H1 (cell line): Measurements from ENCODE around the gene CHST3. TPM values are rescaled to one million over a fixed set of nuclear protein-coding genes. Genes with fewer than 3 reads are reported as not detected.

ENCODE experiments used
- CTCF ChIA-PET: fragments of 300-600 bp; sonication (Branson Sonifier 250); formaldehyde crosslinking; loops from one replicate; lab custom pipeline; 2021; ENCODE audit not compliant: partially characterized antibody; lab: Charles Lee
- POLR2A ChIA-PET: fragments of 300-600 bp; sonication (Branson Sonifier 250); formaldehyde crosslinking; loops from one replicate; lab custom pipeline; 2021; ENCODE audit warnings: inconsistent platforms; ENCODE audit not compliant: partially characterized antibody; lab: Charles Lee
- DNase-seq, 2 experiments: peaks; one replicate each; pipeline versions ENCODE4 v3.0.0 to v3.0.0-alpha.2; 2010 to 2022; ENCODE audit warnings: low spot score in 2 of 2, low read depth in 1 of 2, mixed read lengths in 1 of 2
- FAIRE-seq: peaks from 2 replicates; lab custom pipeline; 2011; peaks lifted over from hg19 to GRCh38; lab: Jason Lieb, UNC
- H2AFZ ChIP-seq: 2 replicates; pipeline ENCODE4 v1.8.1; 2012; ENCODE audit warnings: low read length, inconsistent platforms
- H2AK5ac ChIP-seq: 2 replicates; pipeline ENCODE4 v1.6.1; 2013; ENCODE audit warnings: low read depth, low read length
- H2BK120ac ChIP-seq: replicated peaks from 2 replicates; pipeline ENCODE3; 2013; ENCODE audit warnings: low read depth, low read length, inconsistent platforms
- H2BK12ac ChIP-seq: 2 replicates; pipeline ENCODE4 v1.6.1; 2013; ENCODE audit warnings: low read depth, low read length
- H2BK15ac ChIP-seq: 2 replicates; pipeline ENCODE4 v1.6.1; 2013; ENCODE audit warnings: low read length
- H2BK20ac ChIP-seq: 2 replicates; pipeline ENCODE4 v1.6.1; 2013; ENCODE audit warnings: low read length
- H2BK5ac ChIP-seq: 2 replicates; pipeline ENCODE4 v1.6.1; 2013; ENCODE audit warnings: low read depth, low read length
- H3K14ac ChIP-seq: 2 replicates; pipeline ENCODE4 v1.6.1; 2013; ENCODE audit warnings: inconsistent platforms; ENCODE audit not compliant: insufficient read length
- H3K18ac ChIP-seq: 2 replicates; pipeline ENCODE4 v1.6.1; 2013; ENCODE audit warnings: low read length; ENCODE audit errors: extremely low read depth
- H3K23ac ChIP-seq: 2 replicates; pipeline ENCODE4 v1.6.1; 2013; ENCODE audit warnings: inconsistent platforms; ENCODE audit not compliant: insufficient read length
- H3K23me2 ChIP-seq: 2 replicates; pipeline ENCODE4 v1.6.1; 2013; ENCODE audit warnings: low read depth, low read length
- H3K27ac ChIP-seq: 2 replicates; pipeline ENCODE4 v1.6.1; 2011; ENCODE audit warnings: low read depth, low read length, inconsistent platforms
- H3K27me3 ChIP-seq, 4 experiments: replicated peaks in 1 of 4; 1 replicate in 1 of 4; 2 replicates in 3 of 4; pipeline versions ENCODE4 v1.6.1 to v1.8.1; 2011 to 2013; ENCODE audit warnings: low read length in 3 of 4, mild to moderate bottlenecking in 3 of 4, inconsistent platforms in 2 of 4, mixed read lengths in 2 of 4, moderate library complexity in 1 of 4; ENCODE audit not compliant: control insufficient read depth in 3 of 4, insufficient read depth in 3 of 4; ENCODE audit errors: extremely low read depth in 1 of 4
- H3K36me3 ChIP-seq, 4 experiments: 2 replicates each; pipeline versions ENCODE4 v1.6.1 to v1.8.1; 2011 to 2013; ENCODE audit warnings: mild to moderate bottlenecking in 4 of 4, low read length in 3 of 4, moderate library complexity in 2 of 4, control low read depth in 1 of 4, inconsistent platforms in 1 of 4; ENCODE audit not compliant: insufficient read depth in 4 of 4, control insufficient read depth in 2 of 4
- H3K4ac ChIP-seq: replicated peaks from 2 replicates; pipeline ENCODE3; 2013; ENCODE audit warnings: low read length, low read depth, mixed read lengths, inconsistent platforms; ENCODE audit not compliant: insufficient read length
- H3K4me1 ChIP-seq, 4 experiments: replicated peaks in 1 of 4; 1 replicate in 1 of 4; 2 replicates in 3 of 4; pipeline versions ENCODE4 v1.6.1 to v1.8.1; 2011 to 2013; ENCODE audit warnings: low read length in 3 of 4, inconsistent platforms in 2 of 4, mixed read lengths in 1 of 4; ENCODE audit not compliant: insufficient read depth in 4 of 4, control insufficient read depth in 3 of 4
- H3K4me2 ChIP-seq, 2 experiments: 2 replicates each; pipeline versions ENCODE4 v1.6.1 to v1.8.1; 2011 to 2013; ENCODE audit warnings: low read depth in 2 of 2, low read length in 2 of 2, control low read depth in 1 of 2, inconsistent platforms in 1 of 2, mild to moderate bottlenecking in 1 of 2; ENCODE audit not compliant: insufficient read depth in 1 of 2
- H3K4me3 ChIP-seq, 4 experiments: fragments of 200-600, 300-600 bp in 1 of 4; sonication (generic), shearing (Covaris generic), sonication (Bioruptor Twin) in 1 of 4; 2 replicates each; pipeline versions ENCODE4 v1.5.1 to v1.8.1; 2011 to 2016; ENCODE audit warnings: low read length in 4 of 4, low read depth in 3 of 4, control low read depth in 2 of 4, inconsistent platforms in 2 of 4, mild to moderate bottlenecking in 2 of 4, mixed read lengths in 1 of 4, moderate library complexity in 1 of 4; ENCODE audit not compliant: insufficient read depth in 2 of 4; ENCODE audit errors: extremely low read depth in 1 of 4
- H3K56ac ChIP-seq: replicated peaks from 2 replicates; pipeline ENCODE3; 2013; ENCODE audit warnings: low read depth, mild to moderate bottlenecking, mixed read lengths, low read length, inconsistent platforms; ENCODE audit not compliant: insufficient read length
- H3K79me1 ChIP-seq: 2 replicates; pipeline ENCODE4 v1.6.1; 2013; ENCODE audit warnings: low read depth, low read length, control low read depth
- H3K79me2 ChIP-seq, 2 experiments: 2 replicates each; pipeline versions ENCODE4 v1.6.1 to v1.8.1; 2012 to 2013; ENCODE audit warnings: low read length in 2 of 2, mild to moderate bottlenecking in 2 of 2, inconsistent platforms in 1 of 2; ENCODE audit not compliant: insufficient read depth in 2 of 2, control insufficient read depth in 1 of 2
- H3K9ac ChIP-seq, 4 experiments: replicated peaks in 1 of 4; 1 replicate in 1 of 4; 2 replicates in 3 of 4; pipeline versions ENCODE4 v1.6.1 to v1.8.1; 2011 to 2013; ENCODE audit warnings: low read depth in 3 of 4, low read length in 3 of 4, control low read depth in 2 of 4, mild to moderate bottlenecking in 2 of 4, moderate library complexity in 2 of 4, inconsistent platforms in 1 of 4; ENCODE audit errors: extremely low read depth in 1 of 4
- H3K9me3 ChIP-seq, 2 experiments: 2 replicates each; pipeline versions ENCODE4 v1.6.1 to v1.8.1; 2012 to 2013; ENCODE audit warnings: mild to moderate bottlenecking in 2 of 2, moderate library complexity in 2 of 2, control low read depth in 1 of 2, inconsistent platforms in 1 of 2, low read depth in 1 of 2, low read length in 1 of 2, mixed read lengths in 1 of 2; ENCODE audit not compliant: insufficient read depth in 2 of 2
- H4K20me1 ChIP-seq, 2 experiments: replicated peaks in 1 of 2; 2 replicates each; pipeline versions ENCODE3 to v1.8.1; 2011 to 2013; ENCODE audit warnings: inconsistent platforms in 2 of 2, low read length in 2 of 2, mild to moderate bottlenecking in 1 of 2; ENCODE audit not compliant: insufficient read depth in 2 of 2, control insufficient read depth in 1 of 2
- H4K5ac ChIP-seq: 2 replicates; pipeline ENCODE4 v1.6.1; 2013; ENCODE audit warnings: low read length, low read depth, mixed read lengths, inconsistent platforms; ENCODE audit not compliant: insufficient read length
- H4K8ac ChIP-seq: 2 replicates; pipeline ENCODE4 v1.8.0; 2013; ENCODE audit warnings: mild to moderate bottlenecking, moderate library complexity, low read length, inconsistent platforms; ENCODE audit not compliant: insufficient read depth; ENCODE audit errors: extremely low read depth
- H4K91ac ChIP-seq: replicated peaks from 2 replicates; pipeline ENCODE3; 2013; ENCODE audit warnings: low read length, mixed read lengths, inconsistent platforms; ENCODE audit not compliant: insufficient read length
- CHD1 ChIP-seq: IDR thresholded peaks from 2 replicates; pipeline ENCODE4 v1.6.1; 2012; ENCODE audit warnings: low read depth, low read length, improper control_type of control experiment
- JUN ChIP-seq: IDR thresholded peaks from 2 replicates; pipeline ENCODE4 v1.6.1; 2011; ENCODE audit warnings: low read depth, mild to moderate bottlenecking, improper control_type of control experiment, low read length
- KDM5A ChIP-seq: fragments of 200-600 bp; IDR thresholded peaks from 2 replicates; pipeline ENCODE4 v1.7.1; 2012; ENCODE audit warnings: mild to moderate bottlenecking, low read length, inconsistent platforms, mixed read lengths
- RNF2 ChIP-seq: fragments of 200-900, 300-1000 bp; sonication (generic); IDR thresholded peaks from 2 replicates; pipeline ENCODE4 v1.7.1; 2016; ENCODE audit warnings: borderline replicate concordance, low read depth, mild to moderate bottlenecking, antibody characterized with exemption, low read length; ENCODE audit not compliant: poor library complexity, severe bottlenecking; ENCODE audit errors: missing control alignments
- SIRT6 ChIP-seq: IDR thresholded peaks from one replicate; pipeline ENCODE4 v1.7.1; 2012; ENCODE audit warnings: low read length, inconsistent platforms
- SRF ChIP-seq: IDR thresholded peaks from 2 replicates; pipeline ENCODE4 v1.6.1; 2011; ENCODE audit warnings: mild to moderate bottlenecking, low read depth, low read length, moderate library complexity
- TAF1 ChIP-seq: IDR thresholded peaks from 2 replicates; pipeline ENCODE4 v1.6.1; 2011; ENCODE audit warnings: mild to moderate bottlenecking, low read depth, low read length
- TBP ChIP-seq: IDR thresholded peaks from 2 replicates; pipeline ENCODE4 v1.6.1; 2011; ENCODE audit warnings: low read depth, low read length, improper control_type of control experiment
- WGBS, 2 experiments: shearing (Covaris generic) in 1 of 2; methylation state at CpG; one replicate each; pipeline versions ENCODE4 v1.1.6 to v1.1.7; 2013 to 2015; ENCODE audit warnings: low lambda C conversion rate in 2 of 2, mixed read lengths in 2 of 2, inconsistent platforms in 1 of 2, low coverage in 1 of 2, missing lambda C conversion rate in 1 of 2; ENCODE audit not compliant: insufficient replicate concordance in 2 of 2, insufficient coverage in 1 of 2, insufficient read length in 1 of 2; ENCODE audit errors: extremely low coverage in 1 of 2, missing lambda C conversion rate in 1 of 2; 5-methylcytosine and 5-hydroxymethylcytosine counted together
- polyA plus RNA-seq, 7 experiments: library from polyadenylated mRNA; depleted of rRNA in 3 of 7; stranded (reverse) in 5 of 7; unstranded in 2 of 7; fragments of >200 nt in 5 of 7; fragments of 200-250 nt in 2 of 7; gene quantifications; 1 replicate in 5 of 7; 2 replicates in 1 of 7; 4 replicates in 1 of 7; pipeline versions ENCODE4 v1.2.1 to v1.2.3, GENCODE V29; 2011 to 2013; ENCODE audit warnings: missing spikeins in 2 of 7, mixed read lengths in 2 of 7
- total RNA-seq: library from RNA; stranded (reverse); fragmentation: NEBNext Ultra II Directional; extraction: Animal tissue kit (Norgen Biotek cat#: 25700); gene quantifications from 2 replicates; pipeline ENCODE4 v1.2.1, GENCODE V29; 2021
- TF ChIP-seq, protein P1 (sequence below): IDR thresholded peaks from 2 replicates; pipeline ENCODE4 v1.6.1; 2012; ENCODE audit warnings: low read length, inconsistent platforms
- TF ChIP-seq, protein P2 (sequence below): IDR thresholded peaks from 2 replicates; pipeline ENCODE4 v1.6.1; 2012; ENCODE audit warnings: inconsistent platforms

Gene CHST3
- total and polyA plus RNA-seq, 2 of the 8 experiments (the other 6 are each of a cell fraction or from before 2014, with no cell fraction given) = 2.0 to 5.8 TPM

DNA sequence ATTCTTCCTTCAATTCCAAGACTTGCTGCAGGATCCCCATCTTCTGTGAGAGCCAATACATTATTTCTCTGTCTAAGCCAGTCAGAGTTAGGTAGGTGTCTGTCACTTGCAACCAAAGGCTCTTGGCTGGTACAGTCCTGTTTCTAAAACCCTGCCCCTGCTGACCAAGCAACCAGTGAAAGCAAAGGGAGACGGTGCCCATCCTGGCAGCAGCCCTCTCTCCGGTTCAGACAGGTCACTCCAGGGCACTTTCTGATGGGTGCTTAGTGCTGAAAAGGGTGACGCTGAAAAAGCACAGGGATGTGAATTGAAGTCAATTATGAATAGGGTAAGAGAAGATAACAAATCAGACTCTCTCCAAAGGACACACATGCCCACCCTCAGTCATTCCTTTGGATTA, 86.7 kb downstream of the CHST3 start:
- TF ChIP-seq KDM5A = no peak
- TF ChIP-seq SIRT6 = no peak
- TF ChIP-seq JUN = no peak
- TF ChIP-seq, protein P1, sequence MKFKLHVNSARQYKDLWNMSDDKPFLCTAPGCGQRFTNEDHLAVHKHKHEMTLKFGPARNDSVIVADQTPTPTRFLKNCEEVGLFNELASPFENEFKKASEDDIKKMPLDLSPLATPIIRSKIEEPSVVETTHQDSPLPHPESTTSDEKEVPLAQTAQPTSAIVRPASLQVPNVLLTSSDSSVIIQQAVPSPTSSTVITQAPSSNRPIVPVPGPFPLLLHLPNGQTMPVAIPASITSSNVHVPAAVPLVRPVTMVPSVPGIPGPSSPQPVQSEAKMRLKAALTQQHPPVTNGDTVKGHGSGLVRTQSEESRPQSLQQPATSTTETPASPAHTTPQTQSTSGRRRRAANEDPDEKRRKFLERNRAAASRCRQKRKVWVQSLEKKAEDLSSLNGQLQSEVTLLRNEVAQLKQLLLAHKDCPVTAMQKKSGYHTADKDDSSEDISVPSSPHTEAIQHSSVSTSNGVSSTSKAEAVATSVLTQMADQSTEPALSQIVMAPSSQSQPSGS = no peak
- no peak for TF ChIP-seq RNF2
- no peak for TF ChIP-seq CHD1
- no peak for TF ChIP-seq TAF1
- no peak for TF ChIP-seq TBP
- no peak for TF ChIP-seq SRF
- TF ChIP-seq, protein P2, sequence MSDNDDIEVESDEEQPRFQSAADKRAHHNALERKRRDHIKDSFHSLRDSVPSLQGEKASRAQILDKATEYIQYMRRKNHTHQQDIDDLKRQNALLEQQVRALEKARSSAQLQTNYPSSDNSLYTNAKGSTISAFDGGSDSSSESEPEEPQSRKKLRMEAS = no peak
- Histone ChIP-seq H3K9me3 (0 out of 4 replicates have a peak, but pooled peaks cover 0 to 4% of the 10 kb centered on the region in 2 experiments), H4K8ac (no peak overlapping the region), H2AFZ (no peak overlapping the region), H3K79me1 (no peaks in the 10 kb centered on the region), H3K4me1 (no peaks in the 10 kb centered on the region; a peak in 2 of 7 replicates), H3K4me3 (no peak overlapping the region), H3K18ac (peak overlapping the region; percentile 19; the same call in 1 of the 2 replicates), H2BK120ac (no peak overlapping the region), H3K4ac (no peak overlapping the region), H2BK5ac (no peak overlapping the region), H3K27me3 (no peaks in the 10 kb centered on the region), H3K9ac (no peak overlapping the region), H3K14ac (no peak overlapping the region), H4K20me1 (no peaks in the 10 kb centered on the region), H2AK5ac (no peak overlapping the region), H3K79me2 (no peaks in the 10 kb centered on the region), H3K23me2 (no peaks in the 10 kb centered on the region), H4K5ac (no peak overlapping the region), H2BK20ac (no peak overlapping the region), H2BK15ac (no peak overlapping the region), H2BK12ac (no peak overlapping the region), H4K91ac (no peak overlapping the region), H3K56ac (no peak overlapping the region), H3K23ac (no peak overlapping the region), H3K36me3 (no peaks in the 10 kb centered on the region), H3K27ac (no peak overlapping the region), H3K4me2 (no peak overlapping the region)
- ChIA-PET POLR2A (interaction anchor here (0.6 to 1.1 kb wide), 3 partner anchors 7 to 222 kb away, joined by 3 read pairs; partner anchors contain the start of gene DDIT4), CTCF (interaction anchor here (0.6 to 9.8 kb wide), 14 partner anchors 9 to 286 kb away, joined by 3 to 100 read pairs (median 26); partner anchors contain the start of gene CHST3)
- WGBS, 2 experiments = 82% methylated on average over 3 of the region's 3 CpGs; no CpG with 5 or more reads in 1 of the 2 experiments
- no peak for DNase-seq
- FAIRE-seq = no peak
